A204.1 (cell line): Measurements from ENCODE around the gene NUDCD3.

Source experiments
- FAIRE-seq: peaks from 2 replicates; lab custom pipeline; 2012; peaks lifted over from hg19 to GRCh38; lab: Jason Lieb, UNC

NUDCD3 gene

GRCh38 chr7:44348851-44349781 lies 141.3 kb downstream of the NUDCD3 start:
- FAIRE-seq = no peak

- FAIRE-seq = no peak
Measured at GRCh38 chr7:44348300-44348699, 142.2 kb downstream of the NUDCD3 start.

- FAIRE-seq = no peak
Measured at GRCh38 chr7:44347546-44348114, 142.8 kb downstream of the NUDCD3 start.

GRCh38 chr7:44346063-44346462 lies 144.4 kb downstream of the NUDCD3 start:
- no peak for FAIRE-seq

- FAIRE-seq = no peak
Measured at GRCh38 chr7:44341401-44341800, 149.1 kb downstream of the NUDCD3 start.

- no peak for FAIRE-seq
Measured at GRCh38 chr7:44338600-44338999, 151.9 kb downstream of the NUDCD3 start.

- no peak for FAIRE-seq
Measured at GRCh38 chr7:44336491-44336890, 154.0 kb downstream of the NUDCD3 start.

- no peak for FAIRE-seq
Measured at GRCh38 chr7:44335184-44335583, 155.3 kb downstream of the NUDCD3 start.

GRCh38 chr7:44334734-44335097 lies 155.7 kb downstream of the NUDCD3 start:
- no peak for FAIRE-seq

- FAIRE-seq = no peak
Measured at GRCh38 chr7:44333911-44334733, 156.3 kb downstream of the NUDCD3 start.

- FAIRE-seq = no peak
Measured at GRCh38 chr7:44331682-44332081, 158.8 kb downstream of the NUDCD3 start.

- FAIRE-seq = no peak
Measured at GRCh38 chr7:44330331-44330730, 160.1 kb downstream of the NUDCD3 start.

GRCh38 chr7:44329888-44330287 lies 160.6 kb downstream of the NUDCD3 start:
- no peak for FAIRE-seq
